GM12878 (cell line): ENCODE data around the gene LDB2. TPM values are rescaled to one million over a fixed set of nuclear protein-coding genes. Genes with fewer than 3 reads are reported as not detected.

Experiments
- ATAC-seq: fragments of 200-7000 bp; cut with Tn5 transposase; 3 replicates; pipeline ENCODE4 v1.9.1; 2020; ENCODE audit warnings: mild to moderate bottlenecking, moderate library complexity
- BruUV-seq: library from RNA; stranded (reverse); fragments of 400-500 nt; replicated peaks from 2 replicates; lab custom pipeline; 2021; lab: Mats Ljungman, UMichigan
- CTCF ChIA-PET: fragments of 300-600 bp; sonication (Branson Sonifier 250); formaldehyde crosslinking; extraction: SDS; loops from one replicate; lab custom pipeline; 2021; ENCODE audit warnings: inconsistent platforms; lab: Yijun Ruan, JAX
- POLR2A ChIA-PET: fragments of 350-600 bp; formaldehyde crosslinking; extraction: SDS; loops from one replicate; lab custom pipeline; 2021; ENCODE audit warnings: inconsistent platforms; lab: Charles Lee
- RAD21 ChIA-PET: fragments of 300-600 bp; sonication (Branson Sonifier 250); formaldehyde crosslinking; loops from one replicate; lab custom pipeline; 2023; ENCODE audit warnings: antibody characterized with exemption; ENCODE audit not compliant: unreplicated experiment; lab: Charles Lee
- SMC1A ChIA-PET: fragments of 300-600 bp; sonication (Branson Sonifier 250); formaldehyde crosslinking; loops from one replicate; lab custom pipeline; 2023; ENCODE audit not compliant: unreplicated experiment, uncharacterized antibody; lab: Charles Lee
- DNase-seq: peaks from one replicate; pipeline ENCODE4 v3.0.0-alpha.2; 2011; ENCODE audit warnings: low read depth, low spot score
- FAIRE-seq: peaks from 3 replicates; lab custom pipeline; 2011; peaks lifted over from hg19 to GRCh38; lab: Jason Lieb, UNC
- H2AFZ ChIP-seq: 2 replicates; pipeline ENCODE4 v1.6.0; 2011; ENCODE audit warnings: low read depth, low read length, control low read depth; ENCODE audit not compliant: control insufficient read depth
- H3K27ac ChIP-seq: 2 replicates; pipeline ENCODE4 v1.5.1; 2011; ENCODE audit warnings: control low read depth; ENCODE audit not compliant: control insufficient read depth, insufficient read depth
- H3K27me3 ChIP-seq, 2 experiments: replicated peaks in 1 of 2; 2 replicates each; pipeline versions ENCODE4 v1.6.0 to v1.6.1; 2011; ENCODE audit warnings: low read length in 1 of 2; ENCODE audit not compliant: control insufficient read depth in 2 of 2, insufficient read depth in 2 of 2
- H3K36me3 ChIP-seq, 2 experiments: 2 replicates each; pipeline ENCODE4 v1.5.1; 2011; ENCODE audit warnings: low read length in 1 of 2; ENCODE audit not compliant: control insufficient read depth in 2 of 2, insufficient read depth in 2 of 2
- H3K4me1 ChIP-seq: 2 replicates; pipeline ENCODE4 v1.6.1; 2011; ENCODE audit warnings: mild to moderate bottlenecking, low read length, moderate library complexity, mixed read lengths; ENCODE audit not compliant: control insufficient read depth, insufficient read depth
- H3K4me2 ChIP-seq: 2 replicates; pipeline ENCODE4 v1.6.0; 2011; ENCODE audit warnings: control low read depth; ENCODE audit not compliant: control insufficient read depth, insufficient read depth
- H3K4me3 ChIP-seq: fragments of 200-600 bp; sonication (generic); 2 replicates; pipeline ENCODE4 v1.5.1; 2016
- H3K79me2 ChIP-seq: 2 replicates; pipeline ENCODE4 v1.6.0; 2011; ENCODE audit warnings: low read length; ENCODE audit not compliant: control insufficient read depth, insufficient read depth
- H3K9ac ChIP-seq: 2 replicates; pipeline ENCODE4 v1.8.0; 2011; ENCODE audit warnings: low read length, control low read depth, mixed read lengths; ENCODE audit not compliant: control insufficient read depth, insufficient read depth
- H3K9me3 ChIP-seq: replicated peaks from 3 replicates; pipeline ENCODE4 v1.5.1; 2011; ENCODE audit warnings: mild to moderate bottlenecking, low read length; ENCODE audit not compliant: control insufficient read depth, insufficient read depth
- H4K20me1 ChIP-seq: 2 replicates; pipeline ENCODE4 v1.6.0; 2011; ENCODE audit not compliant: control insufficient read depth, insufficient read depth
- DPF2 ChIP-seq: fragments of 450-650 bp; IDR thresholded peaks from 2 replicates; pipeline ENCODE4 v1.6.1; 2017; ENCODE audit warnings: mild to moderate bottlenecking
- EP300 ChIP-seq, 2 experiments: fragments of 150-350 bp in 1 of 2; IDR thresholded peaks; 2 replicates each; pipeline ENCODE4 v1.6.1; 2011 to 2012; ENCODE audit warnings: low read depth in 2 of 2, low read length in 2 of 2, borderline replicate concordance in 1 of 2, improper control_type of control experiment in 1 of 2, inconsistent platforms in 1 of 2; ENCODE audit not compliant: control insufficient read depth in 1 of 2
- GATAD2B ChIP-seq: fragments of 450-650 bp; conservative IDR thresholded peaks from 2 replicates; pipeline ENCODE4 v1.6.1; 2017; ENCODE audit warnings: low read depth, mild to moderate bottlenecking, moderate library complexity
- SUPT20H ChIP-seq: IDR thresholded peaks from 2 replicates; pipeline ENCODE4 v1.6.1; 2011; ENCODE audit warnings: low read depth, mild to moderate bottlenecking, low read length, moderate library complexity, borderline replicate concordance; ENCODE audit not compliant: control insufficient read depth
- WGBS: methylation state at CpG from one replicate; pipeline ENCODE4 v1.1.6; 2016; ENCODE audit warnings: low lambda C conversion rate; ENCODE audit not compliant: insufficient replicate concordance, insufficient coverage; ENCODE audit errors: missing lambda C conversion rate; 5-methylcytosine and 5-hydroxymethylcytosine counted together
- in situ Hi-C: fragments of 300-500 bp; cut with MboI; formaldehyde crosslinking; loops from 9 replicates; pipeline ENCODE4 v1.14.3; 2018; ENCODE audit warnings: mixed read lengths
- intact Hi-C: fragments of 100-400 bp; cut with micrococcal nuclease; formaldehyde crosslinking; loops from one replicate; pipeline ENCODE4 v1.14.2; 2022; ENCODE audit not compliant: unreplicated experiment
- polyA plus RNA-seq, 11 experiments: library from polyadenylated mRNA; depleted of rRNA in 4 of 11; unstranded in 6 of 11; stranded (reverse) in 5 of 11; fragments of >200 nt; fragmentation: Nextera tagmentation in 4 of 11; fragmentation: Illumina TruSeq in 1 of 11; extraction: Ambion mirVana in 4 of 11; extraction: Trizol in 1 of 11; gene quantifications; 1 replicate in 1 of 11; 2 replicates in 10 of 11; pipeline versions ENCODE4 v1.2.1 to v1.2.3, GENCODE V29; 2011 to 2016; ENCODE audit warnings: inconsistent platforms in 2 of 11, missing spikeins in 2 of 11, low read depth in 1 of 11
- total RNA-seq, 4 experiments: library from RNA; depleted of rRNA in 3 of 4; stranded (reverse); fragments of >200 nt in 3 of 4; fragmentation: Illumina TruSeq in 1 of 4; extraction: Trizol in 1 of 4; gene quantifications; 2 replicates each; pipeline versions ENCODE4 v1.2.1 to v1.2.3, GENCODE V29; 2013 to 2021
- TF ChIP-seq, protein P1 (sequence below): fragments of 450-650 bp; formaldehyde crosslinking; IDR thresholded peaks from 2 replicates; pipeline ENCODE4 v1.5.0; 2022; ENCODE audit warnings: mild to moderate bottlenecking, missing genetic modification characterization

LDB2 gene
- total and polyA plus RNA-seq, 10 of the 15 experiments (the other 5 are each of a cell fraction or from before 2014, with no cell fraction given): 0.15 TPM; not detected in 9

DNA sequence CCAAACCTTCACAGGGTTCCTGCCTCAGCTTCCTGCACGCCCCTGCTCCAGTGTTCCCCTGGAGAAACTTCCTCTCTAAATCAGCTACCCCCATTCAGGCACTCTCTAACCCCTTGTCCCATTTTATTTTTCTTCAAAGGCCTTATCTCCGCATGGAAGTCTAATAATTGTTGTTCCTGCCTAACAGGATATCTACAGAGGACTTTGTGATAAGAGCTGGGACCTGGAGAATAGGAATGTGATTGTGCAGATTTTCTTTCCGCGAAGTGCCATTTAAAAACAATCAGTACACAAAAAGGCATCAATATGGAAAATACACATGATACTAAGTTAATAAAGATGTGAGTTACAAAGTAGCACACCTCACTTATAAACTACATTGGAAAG lies 32.6 kb downstream of the LDB2 start (continued):
- TF ChIP-seq, protein P1, sequence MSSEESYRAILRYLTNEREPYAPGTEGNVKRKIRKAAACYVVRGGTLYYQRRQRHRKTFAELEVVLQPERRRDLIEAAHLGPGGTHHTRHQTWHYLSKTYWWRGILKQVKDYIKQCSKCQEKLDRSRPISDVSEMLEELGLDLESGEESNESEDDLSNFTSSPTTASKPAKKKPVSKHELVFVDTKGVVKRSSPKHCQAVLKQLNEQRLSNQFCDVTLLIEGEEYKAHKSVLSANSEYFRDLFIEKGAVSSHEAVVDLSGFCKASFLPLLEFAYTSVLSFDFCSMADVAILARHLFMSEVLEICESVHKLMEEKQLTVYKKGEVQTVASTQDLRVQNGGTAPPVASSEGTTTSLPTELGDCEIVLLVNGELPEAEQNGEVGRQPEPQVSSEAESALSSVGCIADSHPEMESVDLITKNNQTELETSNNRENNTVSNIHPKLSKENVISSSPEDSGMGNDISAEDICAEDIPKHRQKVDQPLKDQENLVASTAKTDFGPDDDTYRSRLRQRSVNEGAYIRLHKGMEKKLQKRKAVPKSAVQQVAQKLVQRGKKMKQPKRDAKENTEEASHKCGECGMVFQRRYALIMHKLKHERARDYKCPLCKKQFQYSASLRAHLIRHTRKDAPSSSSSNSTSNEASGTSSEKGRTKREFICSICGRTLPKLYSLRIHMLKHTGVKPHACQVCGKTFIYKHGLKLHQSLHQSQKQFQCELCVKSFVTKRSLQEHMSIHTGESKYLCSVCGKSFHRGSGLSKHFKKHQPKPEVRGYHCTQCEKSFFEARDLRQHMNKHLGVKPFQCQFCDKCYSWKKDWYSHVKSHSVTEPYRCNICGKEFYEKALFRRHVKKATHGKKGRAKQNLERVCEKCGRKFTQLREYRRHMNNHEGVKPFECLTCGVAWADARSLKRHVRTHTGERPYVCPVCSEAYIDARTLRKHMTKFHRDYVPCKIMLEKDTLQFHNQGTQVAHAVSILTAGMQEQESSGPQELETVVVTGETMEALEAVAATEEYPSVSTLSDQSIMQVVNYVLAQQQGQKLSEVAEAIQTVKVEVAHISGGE (CRISPR knock-in tag): no peak
- TF ChIP-seq EP300 (IDR thresholded peaks at IDR 0.05; ENCODE audit: borderline replicate concordance in 1 of 2, control insufficient read depth in 1 of 2, low read depth in 2 of 2, low read length in 2 of 2): no peak

DNA sequence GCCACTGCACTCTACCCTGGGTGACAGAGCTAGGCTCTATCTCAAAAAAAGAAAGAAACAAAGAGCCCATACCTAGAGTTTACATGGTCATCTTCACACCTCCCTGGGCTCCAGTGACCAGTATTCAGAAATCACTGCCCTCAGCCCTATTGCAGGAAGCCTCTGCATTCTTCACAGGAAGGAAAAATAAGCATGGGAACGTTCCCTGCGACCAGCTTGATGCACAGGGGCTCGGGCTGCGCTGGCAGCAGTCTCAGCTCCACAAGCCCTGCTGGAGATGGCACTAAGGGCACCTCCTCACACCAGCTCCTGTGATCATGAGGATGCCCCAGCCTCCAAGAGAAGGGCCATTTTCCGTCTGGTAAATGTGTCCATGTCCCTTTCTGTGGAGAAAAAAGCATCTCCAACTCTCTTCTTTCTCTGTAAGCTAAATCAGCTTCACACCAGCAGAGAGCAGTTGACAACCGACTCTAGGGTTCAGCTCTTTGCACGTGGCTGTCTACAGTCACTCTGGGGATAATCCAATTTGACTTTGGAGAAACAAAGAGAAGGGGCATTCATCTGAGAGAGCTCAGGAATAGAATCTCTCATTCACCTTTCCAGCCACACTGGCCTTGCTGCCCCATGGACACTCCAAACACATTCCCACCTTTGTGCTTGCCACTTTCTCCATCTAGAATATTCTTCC lies 33.1 kb downstream of the LDB2 start:
- no peak overlapping the region for H2AFZ ChIP-seq
- intact Hi-C loops: no loop called here
- no peak for DNase-seq
- ChIA-PET POLR2A (no interaction called here), RAD21 (no interaction called here), SMC1A (no interaction called here), CTCF (no interaction called here)
- no peak overlapping the region for H3K4me3 ChIP-seq
- no peaks in the 10 kb centered on the region for H4K20me1 ChIP-seq
- no peaks in the 10 kb centered on the region for H3K36me3 ChIP-seq
- no peak overlapping the region for H3K9ac ChIP-seq
- no TSS peak for BruUV-seq
- no peaks in the 10 kb centered on the region for H3K4me1 ChIP-seq
- whole genome bisulfite sequencing: 3% methylated on average over 7 of the region's 7 CpGs
- H3K27ac ChIP-seq: no peak overlapping the region
- H3K27me3 ChIP-seq: no peaks in the 10 kb centered on the region
- in situ Hi-C loops: no loop called here
- FAIRE-seq: no peak
- no peaks in the 10 kb centered on the region for H3K9me3 ChIP-seq
- no peak for TF ChIP-seq SUPT20H
- TF ChIP-seq DPF2: no peak
- TF ChIP-seq GATAD2B: no peak
- no peaks in the 10 kb centered on the region for H3K79me2 ChIP-seq
- no peak overlapping the region for H3K4me2 ChIP-seq
- no peak for ATAC-seq
